ENCODE data around the gene FGD3.
A peak's percentile ranks its signal among the peaks of the same experiment; 100 is the strongest.

DNA sequence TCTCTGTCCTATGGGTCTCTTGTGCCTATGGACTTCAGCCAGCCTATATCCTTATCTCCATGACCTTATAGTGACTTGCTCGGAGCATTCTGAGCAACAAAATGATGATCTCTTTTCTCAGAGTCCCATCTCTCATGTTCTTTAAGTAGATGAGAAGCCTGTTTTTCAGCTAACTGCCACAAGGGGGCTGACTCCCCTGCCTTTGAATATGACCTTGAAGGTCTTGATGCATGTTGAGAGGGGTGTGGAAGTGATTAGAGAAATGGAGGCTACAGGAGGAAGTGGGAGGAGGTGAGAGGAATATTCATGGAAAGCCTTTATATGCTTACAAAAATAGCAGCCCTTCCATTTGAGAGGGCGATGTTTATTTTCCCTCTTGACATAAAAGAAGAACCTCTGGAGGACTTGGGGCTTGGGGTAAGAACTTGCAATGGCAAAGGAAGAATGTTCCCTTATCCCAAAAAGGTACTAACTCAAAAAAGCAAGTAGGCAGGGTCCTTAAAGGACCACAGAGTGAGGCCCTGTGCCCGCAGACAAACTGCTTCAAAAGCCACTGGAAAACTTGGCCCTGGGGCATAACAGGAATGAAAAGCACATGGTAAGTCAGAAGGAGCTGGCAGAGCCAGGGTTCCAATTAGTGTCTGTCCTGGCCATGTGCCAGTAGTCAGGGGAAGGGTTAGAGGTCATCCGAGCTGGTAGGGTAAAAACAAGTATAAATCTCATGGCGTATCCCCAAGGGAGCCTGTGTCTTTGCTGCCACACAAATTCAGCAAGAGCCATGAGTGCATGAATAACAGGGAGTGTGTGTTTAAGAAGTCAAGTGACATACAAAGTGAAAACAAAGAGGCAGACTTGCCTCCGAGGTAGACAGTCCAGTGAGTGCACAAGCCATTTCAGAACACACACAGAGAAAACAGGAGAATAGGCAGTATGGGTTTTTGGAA is 39.1 kb downstream of the FGD3 start:
- TF ChIP-seq CTCF (IDR thresholded peaks at IDR 0.05) (peak; percentile 81), EZH2 (IDR thresholded peaks at IDR 0.05; ENCODE audit: borderline replicate concordance, insufficient read depth, low read depth, low read length, poor library complexity, severe bottlenecking) (no peak)

Measured in B cell (primary cell).